GM23338 (cell line): Measurements from ENCODE around the gene GYPC. TPM values are rescaled to one million over a fixed set of nuclear protein-coding genes. Genes with fewer than 3 reads are reported as not detected.

Experiments
- ATAC-seq: fragments of 200-7000 bp; cut with Tn5 transposase; 3 replicates; pipeline ENCODE4 v1.9.1; 2020
- DNase-seq: peaks from one replicate; pipeline ENCODE4 v3.0.0-alpha.2; 2015; ENCODE audit warnings: low spot score
- H2AFZ ChIP-seq: fragments of 200-600 bp; sonication (generic); 2 replicates; pipeline ENCODE4 v1.8.0; 2016; ENCODE audit warnings: antibody characterized with exemption, mild to moderate bottlenecking, moderate library complexity
- H3F3A ChIP-seq: fragments of 200-600 bp; sonication (generic); replicated peaks from 2 replicates; pipeline ENCODE4 v1.8.0; 2017; ENCODE audit warnings: antibody characterized with exemption, mixed run types, low read depth
- H3K27ac ChIP-seq: fragments of 200-600 bp; sonication (generic); 2 replicates; pipeline ENCODE4 v1.6.1; 2016; ENCODE audit warnings: low read depth
- H3K27me3 ChIP-seq: fragments of 200-600 bp; sonication (generic); 2 replicates; pipeline ENCODE4 v1.8.0; 2016; ENCODE audit warnings: mild to moderate bottlenecking, mixed run types, moderate library complexity; ENCODE audit not compliant: insufficient read depth
- H3K36me3 ChIP-seq: fragments of 200-600 bp; sonication (generic); 2 replicates; pipeline ENCODE4 v1.8.0; 2016; ENCODE audit warnings: mild to moderate bottlenecking; ENCODE audit not compliant: insufficient read depth
- H3K4me1 ChIP-seq: fragments of 200-600 bp; sonication (generic); 2 replicates; pipeline ENCODE4 v1.8.0; 2016; ENCODE audit warnings: mild to moderate bottlenecking, moderate library complexity; ENCODE audit not compliant: insufficient read depth
- H3K4me2 ChIP-seq: fragments of 200-600 bp; sonication (generic); 2 replicates; pipeline ENCODE4 v1.7.1; 2017; ENCODE audit warnings: mixed run types
- H3K4me3 ChIP-seq: fragments of 200-600 bp; sonication (generic); 2 replicates; pipeline ENCODE4 v1.6.1; 2016; ENCODE audit warnings: mixed run types
- H3K79me2 ChIP-seq: fragments of 200-600 bp; sonication (generic); replicated peaks from 2 replicates; pipeline ENCODE4 v1.8.0; 2017; ENCODE audit warnings: mild to moderate bottlenecking; ENCODE audit not compliant: insufficient read depth
- H3K9me2 ChIP-seq: fragments of 200-600 bp; sonication (generic); 2 replicates; pipeline ENCODE4 v1.8.0; 2017; ENCODE audit not compliant: insufficient read depth
- H4K20me1 ChIP-seq: fragments of 200-600 bp; sonication (generic); replicated peaks from 2 replicates; pipeline ENCODE4 v1.8.0; 2017; ENCODE audit warnings: mild to moderate bottlenecking; ENCODE audit not compliant: insufficient read depth
- H3K27ac Mint-ChIP-seq: 2 replicates; pipeline ENCODE4 v1.8.0; 2020; ENCODE audit warnings: inconsistent platforms, mild to moderate bottlenecking, moderate library complexity, mixed read lengths
- H3K27me3 Mint-ChIP-seq: 3 replicates; pipeline ENCODE4 v1.8.0; 2022; ENCODE audit warnings: low read depth, mild to moderate bottlenecking, moderate library complexity, mixed read lengths, inconsistent platforms; ENCODE audit not compliant: insufficient read depth, poor library complexity
- H3K36me3 Mint-ChIP-seq: 3 replicates; pipeline ENCODE4 v1.8.0; 2021; ENCODE audit warnings: low read depth, mild to moderate bottlenecking, inconsistent platforms, moderate library complexity, mixed read lengths
- H3K4me1 Mint-ChIP-seq: 3 replicates; pipeline ENCODE4 v1.8.0; 2020; ENCODE audit warnings: mild to moderate bottlenecking, inconsistent platforms, mixed read lengths
- H3K4me3 Mint-ChIP-seq: 3 replicates; pipeline ENCODE4 v1.8.0; 2021; ENCODE audit warnings: moderate library complexity, mild to moderate bottlenecking, inconsistent platforms, mixed read lengths
- H3K9me3 Mint-ChIP-seq: 3 replicates; pipeline ENCODE4 v1.8.0; 2020; ENCODE audit warnings: moderate library complexity, mild to moderate bottlenecking, inconsistent platforms, mixed read lengths
- CREB1 ChIP-seq: fragments of 250-450 bp; sonication (Bioruptor Pico); IDR thresholded peaks from 2 replicates; pipeline ENCODE4 v1.5.0; 2020; ENCODE audit warnings: low read depth, mild to moderate bottlenecking, moderate library complexity
- CTCF ChIP-seq, 2 experiments: fragments of 200-600 bp in 1 of 2; sonication (generic) in 1 of 2; conservative IDR thresholded peaks; 2 replicates each; pipeline versions ENCODE4 v1.5.1 to v1.6.1; 2016 to 2017; ENCODE audit warnings: antibody characterized with exemption in 2 of 2, low read depth in 2 of 2, mild to moderate bottlenecking in 2 of 2, moderate library complexity in 1 of 2
- ETS1 ChIP-seq: IDR thresholded peaks from 2 replicates; pipeline ENCODE4 v1.6.1; 2016; ENCODE audit warnings: antibody characterized with exemption
- EZH2phosphoT487 ChIP-seq: fragments of 200-600 bp; sonication (generic); IDR thresholded peaks from one replicate; pipeline ENCODE4 v1.8.1; 2018; ENCODE audit warnings: antibody characterized with exemption; ENCODE audit not compliant: unreplicated experiment
- NANOG ChIP-seq: IDR thresholded peaks from 2 replicates; pipeline ENCODE4 v1.6.1; 2016; ENCODE audit warnings: antibody characterized with exemption, borderline replicate concordance
- POLR2AphosphoS5 ChIP-seq: IDR thresholded peaks from 2 replicates; pipeline ENCODE4 v1.6.1; 2016; ENCODE audit warnings: antibody characterized with exemption, low read depth
- STAT1 ChIP-seq: IDR thresholded peaks from one replicate; pipeline ENCODE4 v1.6.1; 2016; ENCODE audit warnings: antibody characterized with exemption; ENCODE audit not compliant: unreplicated experiment
- ZNF114 ChIP-seq: fragments of 250-450 bp; sonication (Bioruptor Pico); IDR thresholded peaks from 2 replicates; pipeline ENCODE4 v1.5.0; 2020; ENCODE audit warnings: mild to moderate bottlenecking, moderate library complexity
- ZNF331 ChIP-seq: fragments of 250-450 bp; sonication (Bioruptor Pico); IDR thresholded peaks from 2 replicates; pipeline ENCODE4 v1.5.0; 2020; ENCODE audit warnings: low read depth, mild to moderate bottlenecking, moderate library complexity
- ZNF462 ChIP-seq: fragments of 250-450 bp; sonication (Bioruptor Pico); IDR thresholded peaks from 2 replicates; pipeline ENCODE4 v1.5.0; 2020; ENCODE audit warnings: mild to moderate bottlenecking, moderate library complexity
- polyA plus RNA-seq: library from polyadenylated mRNA; unstranded; fragments of >200 nt; fragmentation: Nextera tagmentation; extraction: Ambion mirVana; gene quantifications from 2 replicates; pipeline ENCODE4 v1.2.1, GENCODE V29; 2016
- total RNA-seq: library from RNA; depleted of rRNA; stranded (reverse); fragments of >200 nt; shearing (Covaris generic); gene quantifications from 2 replicates; pipeline ENCODE4 v1.2.3, GENCODE V29; 2014
- TF ChIP-seq, protein P1 (sequence below): IDR thresholded peaks from one replicate; pipeline ENCODE4 v1.6.1; 2018; ENCODE audit warnings: antibody characterized with exemption; ENCODE audit not compliant: unreplicated experiment

GYPC gene
- total and polyA plus RNA-seq, 2 experiments from 2014 or later: 19.6 to 29.7 TPM

DNA sequence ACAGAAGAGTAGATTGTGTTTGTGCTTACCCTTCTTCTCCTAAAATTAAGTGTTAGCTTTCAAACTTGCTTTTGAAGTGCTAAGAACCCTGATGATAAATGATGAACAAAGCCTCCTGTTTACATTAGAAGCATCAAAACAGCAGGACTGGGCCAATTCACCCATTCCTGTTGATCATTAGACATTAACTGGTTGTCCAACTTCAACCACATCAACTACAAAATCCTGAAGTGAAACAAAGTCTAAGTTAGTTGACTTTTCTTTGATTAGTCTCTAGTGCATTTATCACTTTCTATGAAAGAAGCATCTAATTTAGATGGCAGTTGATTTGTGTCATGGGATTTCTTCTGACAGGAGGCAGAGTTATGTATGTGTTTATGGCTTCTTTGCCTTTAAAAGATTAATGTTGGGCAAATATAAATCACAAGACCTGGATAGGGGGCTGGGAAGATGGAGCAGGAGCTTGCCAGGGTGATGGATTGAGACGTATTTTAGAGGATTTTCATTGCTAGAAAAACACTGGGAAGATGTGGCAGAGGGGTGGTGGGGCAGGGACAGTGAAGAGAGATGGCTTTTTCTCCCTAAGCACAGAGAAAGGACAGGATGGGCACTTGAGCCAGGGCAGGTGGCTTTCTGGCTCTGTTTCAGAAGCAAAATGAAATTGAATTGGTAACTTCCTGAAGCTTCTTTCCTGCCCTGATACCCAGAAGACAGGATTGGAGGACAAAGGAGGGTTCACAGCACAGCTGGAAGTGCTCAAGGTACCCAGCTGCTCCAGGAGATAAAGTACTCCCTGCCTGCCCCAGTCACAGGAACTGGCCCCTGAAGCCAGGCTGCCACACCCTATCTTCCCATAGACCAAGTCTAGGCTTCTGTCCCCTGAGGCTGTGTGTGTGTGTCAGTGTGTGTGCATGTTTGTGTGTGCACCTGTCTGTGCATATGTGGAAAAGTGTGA, 20.5 kb downstream of the GYPC start:
- no peaks in the 10 kb centered on the region; the same call in 2 of the 3 replicates for H3K4me1 Mint-ChIP-seq
- no peaks in the 10 kb centered on the region for H3F3A ChIP-seq
- peaks cover 29% of the 10 kb centered on the region for H3K9me3 Mint-ChIP-seq
- no peak overlapping the region for H2AFZ ChIP-seq
- H3K27ac ChIP-seq: no peak overlapping the region
- H3K4me1 ChIP-seq: no peaks in the 10 kb centered on the region
- no peak overlapping the region for H3K4me3 Mint-ChIP-seq
- peaks cover 2% of the 10 kb centered on the region for H3K27me3 Mint-ChIP-seq
- peaks cover 6% of the 10 kb centered on the region; the same call in 1 of the 2 replicates for H3K36me3 ChIP-seq
- TF ChIP-seq EZH2phosphoT487: no peak
- TF ChIP-seq, protein P1, sequence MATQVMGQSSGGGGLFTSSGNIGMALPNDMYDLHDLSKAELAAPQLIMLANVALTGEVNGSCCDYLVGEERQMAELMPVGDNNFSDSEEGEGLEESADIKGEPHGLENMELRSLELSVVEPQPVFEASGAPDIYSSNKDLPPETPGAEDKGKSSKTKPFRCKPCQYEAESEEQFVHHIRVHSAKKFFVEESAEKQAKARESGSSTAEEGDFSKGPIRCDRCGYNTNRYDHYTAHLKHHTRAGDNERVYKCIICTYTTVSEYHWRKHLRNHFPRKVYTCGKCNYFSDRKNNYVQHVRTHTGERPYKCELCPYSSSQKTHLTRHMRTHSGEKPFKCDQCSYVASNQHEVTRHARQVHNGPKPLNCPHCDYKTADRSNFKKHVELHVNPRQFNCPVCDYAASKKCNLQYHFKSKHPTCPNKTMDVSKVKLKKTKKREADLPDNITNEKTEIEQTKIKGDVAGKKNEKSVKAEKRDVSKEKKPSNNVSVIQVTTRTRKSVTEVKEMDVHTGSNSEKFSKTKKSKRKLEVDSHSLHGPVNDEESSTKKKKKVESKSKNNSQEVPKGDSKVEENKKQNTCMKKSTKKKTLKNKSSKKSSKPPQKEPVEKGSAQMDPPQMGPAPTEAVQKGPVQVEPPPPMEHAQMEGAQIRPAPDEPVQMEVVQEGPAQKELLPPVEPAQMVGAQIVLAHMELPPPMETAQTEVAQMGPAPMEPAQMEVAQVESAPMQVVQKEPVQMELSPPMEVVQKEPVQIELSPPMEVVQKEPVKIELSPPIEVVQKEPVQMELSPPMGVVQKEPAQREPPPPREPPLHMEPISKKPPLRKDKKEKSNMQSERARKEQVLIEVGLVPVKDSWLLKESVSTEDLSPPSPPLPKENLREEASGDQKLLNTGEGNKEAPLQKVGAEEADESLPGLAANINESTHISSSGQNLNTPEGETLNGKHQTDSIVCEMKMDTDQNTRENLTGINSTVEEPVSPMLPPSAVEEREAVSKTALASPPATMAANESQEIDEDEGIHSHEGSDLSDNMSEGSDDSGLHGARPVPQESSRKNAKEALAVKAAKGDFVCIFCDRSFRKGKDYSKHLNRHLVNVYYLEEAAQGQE: no peak
- no peak for TF ChIP-seq ZNF462 (CRISPR knock-in tag)
- no peak for TF ChIP-seq ZNF331 (CRISPR knock-in tag)
- TF ChIP-seq ZNF114 (CRISPR knock-in tag): no peak
- no peak for TF ChIP-seq CTCF (conservative IDR thresholded peaks at IDR 0.05; ENCODE audit: low read depth in 2 of 2)
- no peak for TF ChIP-seq POLR2AphosphoS5
- TF ChIP-seq NANOG: no peak
- no peak for TF ChIP-seq ETS1
- TF ChIP-seq STAT1: no peak
- no peak for TF ChIP-seq CREB1 (CRISPR knock-in tag)
- no peaks in the 10 kb centered on the region for H3K9me2 ChIP-seq
- no peak overlapping the region for H3K27ac Mint-ChIP-seq
- DNase-seq (no peak), ATAC-seq (no peak)
- no peak overlapping the region for H3K4me2 ChIP-seq
- H4K20me1 ChIP-seq: no peaks in the 10 kb centered on the region
- H3K36me3 Mint-ChIP-seq: peaks cover 38% of the 10 kb centered on the region
- no peaks in the 10 kb centered on the region for H3K79me2 ChIP-seq
- no peaks in the 10 kb centered on the region for H3K27me3 ChIP-seq
- no peak overlapping the region for H3K4me3 ChIP-seq
